ENCODE measurements around the gene CXCR1. TPM values are rescaled to one million over a fixed set of nuclear protein-coding genes. Genes with fewer than 3 reads are reported as not detected.

CXCR1 gene
- polyA plus RNA-seq, 1 of the 3 experiments (the other 2 are of a cell fraction): not detected

- Histone ChIP-seq H4K20me1 (ENCODE audit: insufficient read depth) (no peaks in the 10 kb centered on the region), H3K9me2 (no peaks in the 10 kb centered on the region), H3K4me3 (ENCODE audit: low read depth in 2 of 2, low read length in 1 of 2) (no peak overlapping the region), H3K9me3 (no peaks in the 10 kb centered on the region), H3K27ac (ENCODE audit: low read depth in 2 of 2, low read length in 1 of 2) (no peak overlapping the region), H2AFZ (ENCODE audit: low read depth) (no peak overlapping the region), H3F3A (replicated peaks; ENCODE audit: insufficient read depth) (no peaks in the 10 kb centered on the region), H3K4me2 (no peak overlapping the region), H3K27me3 (ENCODE audit: insufficient read depth) (peaks cover 13% of the 10 kb centered on the region; the same call in 1 of the 2 replicates), H3K9ac (no peak overlapping the region), H3K4me1 (ENCODE audit: control insufficient read depth in 1 of 2, insufficient read depth in 2 of 2, low read depth in 1 of 2, low read length in 1 of 2) (no peaks in the 10 kb centered on the region), H3K36me3 (replicated peaks in 1 of 2; ENCODE audit: control insufficient read depth in 1 of 2, insufficient read depth in 2 of 2, low read length in 1 of 2) (no peaks in the 10 kb centered on the region), H3K79me2 (ENCODE audit: insufficient read depth) (no peaks in the 10 kb centered on the region)
- TF ChIP-seq GATA2 (CRISPR knock-in tag; IDR thresholded peaks at IDR 0.05) (no peak), TCF12 (IDR thresholded peaks at IDR 0.05) (no peak)
- no peak for DNase-seq
- POLR2A ChIA-PET: no interaction called here
- WGBS (ENCODE audit: low lambda C conversion rate): 67% methylated on average over 4 of the region's 4 CpGs
- CTCF ChIA-PET: interaction anchor here (0.6 to 1.1 kb wide), 3 partner anchors 16 to 72 kb away, joined by 3 read pairs; partner anchors contain the start of gene ARPC2
Measured at GRCh38 chr2:218187296-218188015, 20.7 kb upstream of the CXCR1 start.

DNA sequence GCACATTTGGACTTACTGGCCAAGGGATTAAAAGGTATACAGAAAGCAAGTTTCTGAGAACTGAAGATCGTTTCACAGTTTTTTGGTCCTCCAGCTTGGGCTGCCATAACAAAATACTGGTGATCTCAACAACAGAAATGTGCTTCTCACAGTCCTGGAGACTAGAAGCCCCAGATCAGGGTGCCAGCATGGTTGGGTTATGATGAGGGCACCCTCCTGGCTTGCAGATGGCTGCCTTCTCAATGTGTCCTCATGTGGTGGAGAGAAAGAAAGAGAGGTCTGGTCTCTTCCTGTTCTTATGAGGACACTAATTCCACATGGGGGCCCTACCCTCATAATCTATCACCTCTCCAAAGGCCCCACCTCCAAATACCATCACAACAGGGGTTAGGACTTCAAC is 20.1 kb upstream of the CXCR1 start:
- no peak overlapping the region for H3K27ac ChIP-seq (ENCODE audit: low read depth in 2 of 2, low read length in 1 of 2)
- H2AFZ ChIP-seq (ENCODE audit: low read depth): no peak overlapping the region
- no peaks in the 10 kb centered on the region for H3K4me1 ChIP-seq (ENCODE audit: control insufficient read depth in 1 of 2, insufficient read depth in 2 of 2, low read depth in 1 of 2, low read length in 1 of 2)
- no peaks in the 10 kb centered on the region for H3K36me3 ChIP-seq (replicated peaks in 1 of 2; ENCODE audit: control insufficient read depth in 1 of 2, insufficient read depth in 2 of 2, low read length in 1 of 2)
- no peak for DNase-seq
- H4K20me1 ChIP-seq (ENCODE audit: insufficient read depth): no peaks in the 10 kb centered on the region
- CTCF ChIA-PET: interaction anchor here (1.1 kb wide), 1 partner anchor 72 kb away, joined by 3 read pairs; no protein-coding TSS in a partner anchor
- no peak overlapping the region for H3K4me2 ChIP-seq
- no peaks in the 10 kb centered on the region for H3K9me3 ChIP-seq
- H3K79me2 ChIP-seq (ENCODE audit: insufficient read depth): no peaks in the 10 kb centered on the region
- H3K9ac ChIP-seq: no peak overlapping the region
- peaks cover 13% of the 10 kb centered on the region; the same call in 1 of the 2 replicates for H3K27me3 ChIP-seq (ENCODE audit: insufficient read depth)
- no peak overlapping the region for H3K4me3 ChIP-seq (ENCODE audit: low read depth in 2 of 2, low read length in 1 of 2)
- H3F3A ChIP-seq (replicated peaks; ENCODE audit: insufficient read depth): no peaks in the 10 kb centered on the region
- no peak for TF ChIP-seq SIN3A (IDR thresholded peaks at IDR 0.05; ENCODE audit: borderline replicate concordance, low read depth, low read length)
- TF ChIP-seq TEAD4 (IDR thresholded peaks at IDR 0.05; ENCODE audit: borderline replicate concordance, insufficient read depth): no peak
- TF ChIP-seq RAD21 (IDR thresholded peaks at IDR 0.05; ENCODE audit: low read length): no peak
- no peak for TF ChIP-seq SMC3 (IDR thresholded peaks at IDR 0.05; ENCODE audit: low read depth, low read length)
- TF ChIP-seq, protein P1, sequence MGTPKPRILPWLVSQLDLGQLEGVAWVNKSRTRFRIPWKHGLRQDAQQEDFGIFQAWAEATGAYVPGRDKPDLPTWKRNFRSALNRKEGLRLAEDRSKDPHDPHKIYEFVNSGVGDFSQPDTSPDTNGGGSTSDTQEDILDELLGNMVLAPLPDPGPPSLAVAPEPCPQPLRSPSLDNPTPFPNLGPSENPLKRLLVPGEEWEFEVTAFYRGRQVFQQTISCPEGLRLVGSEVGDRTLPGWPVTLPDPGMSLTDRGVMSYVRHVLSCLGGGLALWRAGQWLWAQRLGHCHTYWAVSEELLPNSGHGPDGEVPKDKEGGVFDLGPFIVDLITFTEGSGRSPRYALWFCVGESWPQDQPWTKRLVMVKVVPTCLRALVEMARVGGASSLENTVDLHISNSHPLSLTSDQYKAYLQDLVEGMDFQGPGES (IDR thresholded peaks at IDR 0.05; ENCODE audit: low read depth, low read length): no peak
- TF ChIP-seq TAF1 (IDR thresholded peaks at IDR 0.05; ENCODE audit: borderline replicate concordance, low read depth, low read length): no peak
- WGBS (ENCODE audit: low lambda C conversion rate): 0% methylated on average over 1 of the region's 1 CpG
- no peaks in the 10 kb centered on the region for H3K9me2 ChIP-seq
- POLR2A ChIA-PET: no interaction called here

DNA sequence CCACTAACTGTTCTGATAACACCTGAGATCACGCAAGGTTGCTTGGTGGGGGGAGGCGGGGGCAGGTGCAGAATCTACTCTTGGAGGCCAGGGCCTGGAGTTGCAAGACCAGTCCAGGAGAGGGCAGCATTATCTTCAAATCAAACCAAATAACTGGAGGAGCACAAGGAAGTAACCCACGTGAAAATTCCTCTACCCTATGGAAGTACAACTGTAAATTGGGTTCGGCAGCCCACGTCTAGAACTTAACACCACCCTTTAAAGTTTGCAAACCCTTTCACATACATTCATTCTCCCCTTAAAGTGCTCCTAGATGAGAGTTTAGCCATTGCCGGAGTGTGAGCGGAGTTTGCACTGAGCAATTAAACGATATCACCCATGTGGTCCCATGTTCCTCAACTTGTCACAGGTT is 19.6 kb upstream of the CXCR1 start:
- WGBS (ENCODE audit: low lambda C conversion rate): 42% methylated on average over 8 of the region's 8 CpGs
- Histone ChIP-seq H4K20me1 (ENCODE audit: insufficient read depth) (no peaks in the 10 kb centered on the region), H2AFZ (ENCODE audit: low read depth) (0 out of 2 replicates have a peak overlapping the region, but pooled peaks have one; percentile 30), H3K4me2 (no peak overlapping the region), H3K9me3 (no peaks in the 10 kb centered on the region), H3K27me3 (ENCODE audit: insufficient read depth) (peaks cover 13% of the 10 kb centered on the region; the same call in 1 of the 2 replicates), H3K4me3 (ENCODE audit: low read depth in 2 of 2, low read length in 1 of 2) (no peak overlapping the region; a peak in 1 of 4 replicates), H3K79me2 (ENCODE audit: insufficient read depth) (no peaks in the 10 kb centered on the region), H3K36me3 (replicated peaks in 1 of 2; ENCODE audit: control insufficient read depth in 1 of 2, insufficient read depth in 2 of 2, low read length in 1 of 2) (no peaks in the 10 kb centered on the region), H3K27ac (ENCODE audit: low read depth in 2 of 2, low read length in 1 of 2) (no peak overlapping the region), H3F3A (replicated peaks; ENCODE audit: insufficient read depth) (no peaks in the 10 kb centered on the region), H3K4me1 (ENCODE audit: control insufficient read depth in 1 of 2, insufficient read depth in 2 of 2, low read depth in 1 of 2, low read length in 1 of 2) (no peaks in the 10 kb centered on the region), H3K9me2 (no peaks in the 10 kb centered on the region), H3K9ac (no peak overlapping the region)
- ChIA-PET CTCF (interaction anchor here (0.9 to 1.2 kb wide), 3 partner anchors 28 to 254 kb away, joined by 3 to 4 read pairs (median 3); partner anchors contain the start of genes AAMP and PNKD), POLR2A (no interaction called here)
- peak; percentile 60 for TF ChIP-seq SMC3 (IDR thresholded peaks at IDR 0.05; ENCODE audit: low read depth, low read length)
- TF ChIP-seq RAD21 (IDR thresholded peaks at IDR 0.05; ENCODE audit: low read length): peak; percentile 77
- 0 out of 2 replicates have a peak, but pooled peaks have one; percentile 30 for TF ChIP-seq MAX (IDR thresholded peaks at IDR 0.05; ENCODE audit: low read depth)
- TF ChIP-seq, protein P2, sequence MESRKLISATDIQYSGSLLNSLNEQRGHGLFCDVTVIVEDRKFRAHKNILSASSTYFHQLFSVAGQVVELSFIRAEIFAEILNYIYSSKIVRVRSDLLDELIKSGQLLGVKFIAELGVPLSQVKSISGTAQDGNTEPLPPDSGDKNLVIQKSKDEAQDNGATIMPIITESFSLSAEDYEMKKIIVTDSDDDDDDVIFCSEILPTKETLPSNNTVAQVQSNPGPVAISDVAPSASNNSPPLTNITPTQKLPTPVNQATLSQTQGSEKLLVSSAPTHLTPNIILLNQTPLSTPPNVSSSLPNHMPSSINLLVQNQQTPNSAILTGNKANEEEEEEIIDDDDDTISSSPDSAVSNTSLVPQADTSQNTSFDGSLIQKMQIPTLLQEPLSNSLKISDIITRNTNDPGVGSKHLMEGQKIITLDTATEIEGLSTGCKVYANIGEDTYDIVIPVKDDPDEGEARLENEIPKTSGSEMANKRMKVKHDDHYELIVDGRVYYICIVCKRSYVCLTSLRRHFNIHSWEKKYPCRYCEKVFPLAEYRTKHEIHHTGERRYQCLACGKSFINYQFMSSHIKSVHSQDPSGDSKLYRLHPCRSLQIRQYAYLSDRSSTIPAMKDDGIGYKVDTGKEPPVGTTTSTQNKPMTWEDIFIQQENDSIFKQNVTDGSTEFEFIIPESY (IDR thresholded peaks at IDR 0.05; ENCODE audit: borderline replicate concordance, low read depth): no peak
- TF ChIP-seq RCOR1 (IDR thresholded peaks at IDR 0.05; ENCODE audit: low read length): no peak
- no peak for TF ChIP-seq EP300 (IDR thresholded peaks at IDR 0.05; ENCODE audit: borderline replicate concordance in 1 of 2, low read depth in 1 of 2, low read length in 1 of 2)
- TF ChIP-seq, protein P3, sequence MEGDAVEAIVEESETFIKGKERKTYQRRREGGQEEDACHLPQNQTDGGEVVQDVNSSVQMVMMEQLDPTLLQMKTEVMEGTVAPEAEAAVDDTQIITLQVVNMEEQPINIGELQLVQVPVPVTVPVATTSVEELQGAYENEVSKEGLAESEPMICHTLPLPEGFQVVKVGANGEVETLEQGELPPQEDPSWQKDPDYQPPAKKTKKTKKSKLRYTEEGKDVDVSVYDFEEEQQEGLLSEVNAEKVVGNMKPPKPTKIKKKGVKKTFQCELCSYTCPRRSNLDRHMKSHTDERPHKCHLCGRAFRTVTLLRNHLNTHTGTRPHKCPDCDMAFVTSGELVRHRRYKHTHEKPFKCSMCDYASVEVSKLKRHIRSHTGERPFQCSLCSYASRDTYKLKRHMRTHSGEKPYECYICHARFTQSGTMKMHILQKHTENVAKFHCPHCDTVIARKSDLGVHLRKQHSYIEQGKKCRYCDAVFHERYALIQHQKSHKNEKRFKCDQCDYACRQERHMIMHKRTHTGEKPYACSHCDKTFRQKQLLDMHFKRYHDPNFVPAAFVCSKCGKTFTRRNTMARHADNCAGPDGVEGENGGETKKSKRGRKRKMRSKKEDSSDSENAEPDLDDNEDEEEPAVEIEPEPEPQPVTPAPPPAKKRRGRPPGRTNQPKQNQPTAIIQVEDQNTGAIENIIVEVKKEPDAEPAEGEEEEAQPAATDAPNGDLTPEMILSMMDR (IDR thresholded peaks at IDR 0.05): peak; percentile 79
- no peak for TF ChIP-seq USF1 (IDR thresholded peaks at IDR 0.05; ENCODE audit: borderline replicate concordance, low read depth)
- DNase-seq: peak; percentile 67

Data from SK-N-SH (cell line).